Measurements from ENCODE around the gene PRDM1.

PRDM1 gene

GRCh38 chr6:106156863-106157262, 70.7 kb downstream of the PRDM1 start:
- ATAC-seq (replicated peaks) (no peak), DNase-seq (no peak)
- H3K9me3 Mint-ChIP-seq, result peaks cover 5 to 6% of the 10 kb centered on the region in 2 donors
- H3K4me1 Mint-ChIP-seq, result peaks cover 6 to 10% of the 10 kb centered on the region in 2 donors
- H3K27ac Mint-ChIP-seq, result no peak overlapping the region
- H3K36me3 Mint-ChIP-seq, result peaks cover 0 to 4% of the 10 kb centered on the region in 2 donors
- H3K27me3 Mint-ChIP-seq, result no peaks in the 10 kb centered on the region
- no peak overlapping the region for H3K4me3 Mint-ChIP-seq

- Mint-ChIP-seq H3K27me3 (no peaks in the 10 kb centered on the region), H3K27ac (no peak overlapping the region), H3K36me3 (no peaks in the 10 kb centered on the region), H3K9me3 (no peaks in the 10 kb centered on the region), H3K4me1 (peaks cover 12% of the 10 kb centered on the region in 2 donors), H3K4me3 (no peak overlapping the region)
- no peak for ATAC-seq (replicated peaks)
- no peak for DNase-seq
Observed at GRCh38 chr6:106158816-106159215, 72.7 kb downstream of the PRDM1 start.
